ENCODE data around the gene PSAP.

DNA sequence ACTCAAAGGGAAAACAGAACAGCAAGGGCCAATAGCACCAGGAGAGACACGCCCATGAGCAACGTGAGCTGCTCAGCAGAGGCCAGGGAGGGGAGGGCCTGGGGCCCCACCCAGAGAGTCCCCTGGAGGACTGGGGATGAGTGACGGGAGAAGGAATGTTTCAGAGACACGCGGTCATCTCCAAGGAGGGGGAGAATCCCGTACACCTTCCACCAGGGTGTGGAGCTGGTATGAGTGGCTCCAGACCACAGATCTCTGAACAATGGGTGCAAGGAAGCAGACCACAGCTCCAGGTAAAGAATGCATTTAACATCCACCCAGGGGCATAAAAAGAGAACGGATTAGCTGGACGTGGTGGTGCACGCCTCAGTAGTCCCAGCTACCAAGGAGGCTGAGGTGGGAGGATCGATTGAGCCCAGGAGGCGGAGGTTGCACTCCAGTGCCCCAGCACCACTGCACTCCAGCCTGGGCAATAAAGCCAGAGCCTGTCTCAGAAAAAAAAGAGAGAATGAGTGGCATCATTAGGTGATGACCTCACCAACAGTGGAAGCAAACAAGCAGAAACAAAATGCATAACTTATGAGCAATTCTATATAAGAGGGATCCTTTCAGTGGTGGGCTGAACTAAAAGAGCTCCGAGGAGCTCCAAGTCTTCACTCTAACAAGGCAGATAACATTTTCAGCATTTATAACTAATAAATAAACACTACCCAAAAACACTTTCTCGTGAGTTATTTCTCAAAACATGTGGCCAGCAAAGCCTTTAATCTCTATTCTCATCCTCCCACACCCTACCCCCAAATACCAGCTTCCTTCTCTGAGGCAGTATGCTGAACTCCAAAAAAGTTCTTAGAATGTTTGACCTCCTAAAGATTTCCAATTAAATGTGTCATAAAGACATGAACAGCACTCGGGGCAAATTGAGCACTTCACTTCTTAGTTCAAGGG is 12.5 kb downstream of the PSAP start:
- TF ChIP-seq CTCF (IDR thresholded peaks at IDR 0.05) (no peak), POLR2A (IDR thresholded peaks at IDR 0.05) (no peak)

All from esophagus squamous epithelium (tissue), 4 donors.